AG08396 (cell line): Measurements from ENCODE around the gene RGS14.
A peak's percentile ranks its signal among the peaks of the same experiment; 100 is the strongest.
"Not testable (repeated sequence)": the region's sequence is repeated elsewhere in the genome, so short reads cannot be mapped to it uniquely, and the experiment has no call there.

Experiments used
- DNase-seq: peaks from one replicate; pipeline ENCODE4 v3.0.0; 2012; ENCODE audit warnings: low spot score, mixed read lengths

The RGS14 gene

GRCh38 chr5:177349762-177350161, 8.0 kb upstream of the RGS14 start:
- DNase-seq = no peak

GRCh38 chr5:177350776-177351391, 6.8 kb upstream of the RGS14 start:
- no peak for DNase-seq

- DNase-seq = peak; percentile 97
Measured at GRCh38 chr5:177351392-177352329, 6.1 kb upstream of the RGS14 start, which contains the start of gene LMAN2. LMAN2 (minus strand) TSS chr5:177351668; CDS start chr5:177351647, 21 bp downstream.

GRCh38 chr5:177353093-177353492, 4.6 kb upstream of the RGS14 start:
- no peak for DNase-seq

- DNase-seq = no peak
Measured at GRCh38 chr5:177354256-177354655, 3.5 kb upstream of the RGS14 start.

- DNase-seq = no peak
Measured at GRCh38 chr5:177354711-177355110, 3.0 kb upstream of the RGS14 start.

- no peak for DNase-seq
Measured at GRCh38 chr5:177355162-177355867, 2.4 kb upstream of the RGS14 start.

- DNase-seq = no peak
Measured at GRCh38 chr5:177355868-177356168, 1.9 kb upstream of the RGS14 start.

GRCh38 chr5:177356746-177357145, 978 bp upstream of the RGS14 start:
- DNase-seq = no peak

- no peak for DNase-seq
Measured at GRCh38 chr5:177357146-177357458, 622 bp upstream of the RGS14 start.

- no peak for DNase-seq
Measured at GRCh38 chr5:177358370-177358819, 671 bp downstream of the RGS14 start.

GRCh38 chr5:177359451-177359851, 1.7 kb downstream of the RGS14 start:
- DNase-seq = no peak

- no peak for DNase-seq
Measured at GRCh38 chr5:177359860-177360259, 2.1 kb downstream of the RGS14 start.

GRCh38 chr5:177360740-177361139, 3.0 kb downstream of the RGS14 start:
- not testable (repeated sequence) for DNase-seq

GRCh38 chr5:177361418-177362291, 3.9 kb downstream of the RGS14 start:
- DNase-seq = no peak

- no peak for DNase-seq
Measured at GRCh38 chr5:177362292-177362609, 4.5 kb downstream of the RGS14 start.

GRCh38 chr5:177362610-177363507, 5.1 kb downstream of the RGS14 start:
- DNase-seq = peak; percentile 84

GRCh38 chr5:177363565-177363964, 5.8 kb downstream of the RGS14 start:
- DNase-seq = no peak

- DNase-seq = no peak
Measured at GRCh38 chr5:177364159-177364962, 6.6 kb downstream of the RGS14 start.

- no peak for DNase-seq
Measured at GRCh38 chr5:177365845-177366527, 8.3 kb downstream of the RGS14 start.
